Transverse colon (tissue), 4 donors: Measurements from ENCODE around the gene SMG5.

Source experiments
- CTCF ChIP-seq, 5 experiments: fragments of 200-600 bp in 3 of 5; fragments of 450-650 bp in 2 of 5; sonication (generic) in 3 of 5; IDR thresholded peaks; 1 replicate in 2 of 5; 2 replicates in 3 of 5; pipeline ENCODE4 v1.5.1; 2016 to 2017; ENCODE audit warnings: antibody characterized with exemption in 5 of 5, inconsistent platforms in 3 of 5, mild to moderate bottlenecking in 2 of 5, moderate library complexity in 1 of 5
- EP300 ChIP-seq: sonication (generic); formaldehyde crosslinking; IDR thresholded peaks from one replicate; pipeline ENCODE4 v1.6.1; 2017; ENCODE audit warnings: antibody characterized with exemption, low read depth
- POLR2AphosphoS5 ChIP-seq, 3 donors: sonication (generic); formaldehyde crosslinking; IDR thresholded peaks; one replicate each; pipeline ENCODE4 v1.6.1; 2016; ENCODE audit warnings: antibody characterized with exemption in 3 of 3

GRCh38 chr1:156310962-156311361, 28.3 kb upstream of the SMG5 start:
- no peak for TF ChIP-seq CTCF (IDR thresholded peaks at IDR 0.05)
- TF ChIP-seq POLR2AphosphoS5 (IDR thresholded peaks at IDR 0.05): no peak
- TF ChIP-seq EP300: no peak
